ENCODE results near the gene CARD19. TPM values are rescaled to one million over a fixed set of nuclear protein-coding genes. Genes with fewer than 3 reads are reported as not detected.

The CARD19 gene
- total and polyA plus RNA-seq, 2 of the 8 experiments (the other 6 are each of a cell fraction or from before 2014, with no cell fraction given), result 21.2 to 112 TPM

GRCh38 chr9:93117924-93118862, 22.2 kb downstream of the CARD19 start:
- ChIA-PET POLR2A (ENCODE audit: partially characterized antibody) (interaction anchor here (0.7 to 1.2 kb wide), 2 partner anchors 9 to 13 kb away, joined by 3 read pairs; no protein-coding TSS in a partner anchor), CTCF (ENCODE audit: partially characterized antibody) (interaction anchor here (0.6 to 8.5 kb wide), 13 partner anchors 10 to 482 kb away, joined by 3 to 96 read pairs (median 4); partner anchors contain the start of gene NINJ1)
- Histone ChIP-seq H3K56ac (replicated peaks; ENCODE audit: insufficient read length, low read depth, low read length) (no peak overlapping the region), H3K23ac (ENCODE audit: insufficient read length) (no peak overlapping the region), H3K9ac (replicated peaks in 1 of 4; ENCODE audit: extremely low read depth in 1 of 4, low read depth in 3 of 4, low read length in 3 of 4) (no peak overlapping the region), H2BK20ac (ENCODE audit: low read length) (no peak overlapping the region), H3K36me3 (ENCODE audit: control insufficient read depth in 2 of 4, insufficient read depth in 4 of 4, low read length in 3 of 4) (no peaks in the 10 kb centered on the region; a peak in 2 of 8 replicates), H2AFZ (ENCODE audit: low read length) (no peak overlapping the region), H2BK12ac (ENCODE audit: low read depth, low read length) (no peak overlapping the region), H3K27ac (ENCODE audit: low read depth, low read length) (no peak overlapping the region), H3K79me2 (ENCODE audit: control insufficient read depth in 1 of 2, insufficient read depth in 2 of 2, low read length in 2 of 2) (no peaks in the 10 kb centered on the region), H4K20me1 (replicated peaks in 1 of 2; ENCODE audit: control insufficient read depth in 1 of 2, insufficient read depth in 2 of 2, low read length in 2 of 2) (peaks cover 0 to 6% of the 10 kb centered on the region in 2 experiments), H3K4me3 (ENCODE audit: extremely low read depth in 1 of 4, insufficient read depth in 2 of 4, low read depth in 3 of 4, low read length in 4 of 4) (no peak overlapping the region), H2BK5ac (ENCODE audit: low read depth, low read length) (no peak overlapping the region), H3K18ac (ENCODE audit: extremely low read depth, low read length) (no peak overlapping the region), H3K4ac (replicated peaks; ENCODE audit: insufficient read length, low read depth, low read length) (no peak overlapping the region), H2BK120ac (replicated peaks; ENCODE audit: low read depth, low read length) (no peak overlapping the region), H3K14ac (ENCODE audit: insufficient read length) (no peak overlapping the region), H3K27me3 (replicated peaks in 1 of 4; ENCODE audit: control insufficient read depth in 3 of 4, extremely low read depth in 1 of 4, insufficient read depth in 3 of 4, low read length in 3 of 4) (no peaks in the 10 kb centered on the region), H2BK15ac (ENCODE audit: low read length) (no peak overlapping the region), H4K8ac (ENCODE audit: extremely low read depth, insufficient read depth, low read length) (no peak overlapping the region; the same call in 1 of the 2 replicates), H2AK5ac (ENCODE audit: low read depth, low read length) (no peak overlapping the region), H3K9me3 (ENCODE audit: insufficient read depth in 2 of 2, low read depth in 1 of 2, low read length in 1 of 2) (no peaks in the 10 kb centered on the region), H4K91ac (replicated peaks; ENCODE audit: insufficient read length, low read length) (no peak overlapping the region), H3K79me1 (ENCODE audit: low read depth, low read length) (no peaks in the 10 kb centered on the region), H3K4me1 (replicated peaks in 1 of 4; ENCODE audit: control insufficient read depth in 3 of 4, insufficient read depth in 4 of 4, low read length in 3 of 4) (peaks cover 0 to 17% (median 10%) of the 10 kb centered on the region in 4 experiments; a peak in 6 of 7 replicates), H3K4me2 (ENCODE audit: insufficient read depth in 1 of 2, low read depth in 2 of 2, low read length in 2 of 2) (no peak overlapping the region), H4K5ac (ENCODE audit: insufficient read length, low read depth, low read length) (no peak overlapping the region), H3K23me2 (ENCODE audit: low read depth, low read length) (peaks cover 3% of the 10 kb centered on the region; the same call in 1 of the 2 replicates)
- WGBS, 2 experiments (ENCODE audit: extremely low coverage in 1 of 2, insufficient coverage in 1 of 2, insufficient read length in 1 of 2, insufficient replicate concordance in 2 of 2, low coverage in 1 of 2, low lambda C conversion rate in 2 of 2, missing lambda C conversion rate in 1 of 2), result 87 to 100% methylated on average over 4 to 12 of the region's 12 CpGs
- no peak for FAIRE-seq
- DNase-seq (ENCODE audit: low read depth in 1 of 2, low spot score in 2 of 2), result no peak
- TF ChIP-seq SUZ12 (IDR thresholded peaks at IDR 0.05; ENCODE audit: low read length), result no peak
- no peak for TF ChIP-seq PHF8 (conservative IDR thresholded peaks at IDR 0.05; ENCODE audit: low read depth, low read length)
- TF ChIP-seq RXRA (IDR thresholded peaks at IDR 0.05; ENCODE audit: insufficient read depth, low read depth, low read length), result no peak
- TF ChIP-seq CTBP2 (IDR thresholded peaks at IDR 0.05; ENCODE audit: borderline replicate concordance, insufficient read depth, insufficient read length, low read length), result no peak
- no peak for TF ChIP-seq EGR1 (IDR thresholded peaks at IDR 0.05; ENCODE audit: borderline replicate concordance, low read depth, low read length)
- TF ChIP-seq TAF7 (optimal IDR thresholded peaks at IDR 0.05; ENCODE audit: borderline replicate concordance, low read depth, low read length), result no peak
- TF ChIP-seq CEBPB (IDR thresholded peaks at IDR 0.05; ENCODE audit: low read depth, low read length), result no peak

Data from H1 (cell line).